HTR-8/SVneo (cell line): ENCODE measurements around the gene SERP2.

Experiments used
- DNase-seq: peaks from one replicate; pipeline ENCODE4 v3.0.0; 2011; ENCODE audit warnings: low spot score, mixed read lengths; ENCODE audit not compliant: insufficient read length
- FAIRE-seq: peaks from 2 replicates; lab custom pipeline; 2011; peaks lifted over from hg19 to GRCh38; lab: Jason Lieb, UNC

SERP2 gene

DNA sequence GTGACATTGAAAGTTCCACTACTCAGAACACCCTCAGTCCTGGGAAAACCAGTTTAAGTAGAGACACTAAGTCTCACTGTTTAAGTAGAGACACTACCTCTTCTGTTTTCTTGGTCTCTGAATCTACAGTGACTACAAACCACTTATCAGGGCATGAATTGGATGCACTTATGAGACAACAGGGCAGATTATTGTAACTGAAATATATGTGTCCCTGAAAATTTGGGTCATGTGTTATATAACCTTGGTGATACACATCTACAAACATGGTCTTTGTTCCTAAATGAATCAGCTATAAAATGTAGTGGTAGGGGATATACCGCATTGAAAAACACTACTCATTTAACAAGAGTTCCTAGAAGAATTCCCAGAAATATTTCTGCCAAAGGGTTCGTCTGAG lies 55.7 kb downstream of the SERP2 start:
- FAIRE-seq: no peak

DNA sequence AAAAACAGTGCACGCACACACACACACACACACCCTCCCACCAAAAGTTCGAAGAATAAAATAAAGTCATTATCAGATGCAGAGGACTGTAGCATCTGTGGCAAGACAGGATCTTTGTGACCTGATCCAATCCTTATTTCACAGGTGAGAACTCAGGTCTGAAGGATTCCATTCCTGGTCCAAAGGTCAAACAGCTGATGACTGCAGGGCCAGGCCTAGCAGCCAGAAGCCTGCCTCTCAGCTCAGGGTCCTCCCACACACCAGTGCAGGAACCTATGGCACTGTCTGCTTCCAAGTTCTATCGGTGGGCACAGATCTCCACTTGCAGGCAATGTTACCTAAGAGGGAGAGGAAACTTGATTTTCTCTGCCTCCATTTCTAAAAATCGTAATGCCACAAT lies 57.5 kb downstream of the SERP2 start:
- FAIRE-seq: no peak

More for the DNA sequence above, 55.7 kb downstream of the SERP2 start:
- DNase-seq: no peak

DNA sequence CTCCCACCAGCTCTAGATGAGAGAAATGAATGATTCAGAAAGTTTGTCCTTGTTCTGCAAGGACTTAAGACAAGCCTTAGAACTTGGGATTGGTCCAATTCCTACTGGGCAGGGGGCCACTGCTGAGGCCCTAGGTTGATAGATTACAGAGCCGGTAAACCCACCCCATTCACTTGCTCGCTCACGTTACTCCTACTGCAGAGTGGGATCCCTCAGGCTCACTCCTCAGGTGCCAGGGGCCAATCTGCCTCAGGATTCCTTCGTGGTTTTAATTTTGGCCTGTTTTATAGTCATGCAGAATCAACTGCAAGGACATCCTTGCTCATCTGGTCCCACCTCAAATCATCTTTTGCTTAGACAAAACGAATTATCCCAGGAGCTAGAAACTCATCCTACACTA lies 59.0 kb downstream of the SERP2 start:
- FAIRE-seq (no peak), DNase-seq (no peak)

More for the DNA sequence above, 57.5 kb downstream of the SERP2 start:
- no peak for DNase-seq

DNA sequence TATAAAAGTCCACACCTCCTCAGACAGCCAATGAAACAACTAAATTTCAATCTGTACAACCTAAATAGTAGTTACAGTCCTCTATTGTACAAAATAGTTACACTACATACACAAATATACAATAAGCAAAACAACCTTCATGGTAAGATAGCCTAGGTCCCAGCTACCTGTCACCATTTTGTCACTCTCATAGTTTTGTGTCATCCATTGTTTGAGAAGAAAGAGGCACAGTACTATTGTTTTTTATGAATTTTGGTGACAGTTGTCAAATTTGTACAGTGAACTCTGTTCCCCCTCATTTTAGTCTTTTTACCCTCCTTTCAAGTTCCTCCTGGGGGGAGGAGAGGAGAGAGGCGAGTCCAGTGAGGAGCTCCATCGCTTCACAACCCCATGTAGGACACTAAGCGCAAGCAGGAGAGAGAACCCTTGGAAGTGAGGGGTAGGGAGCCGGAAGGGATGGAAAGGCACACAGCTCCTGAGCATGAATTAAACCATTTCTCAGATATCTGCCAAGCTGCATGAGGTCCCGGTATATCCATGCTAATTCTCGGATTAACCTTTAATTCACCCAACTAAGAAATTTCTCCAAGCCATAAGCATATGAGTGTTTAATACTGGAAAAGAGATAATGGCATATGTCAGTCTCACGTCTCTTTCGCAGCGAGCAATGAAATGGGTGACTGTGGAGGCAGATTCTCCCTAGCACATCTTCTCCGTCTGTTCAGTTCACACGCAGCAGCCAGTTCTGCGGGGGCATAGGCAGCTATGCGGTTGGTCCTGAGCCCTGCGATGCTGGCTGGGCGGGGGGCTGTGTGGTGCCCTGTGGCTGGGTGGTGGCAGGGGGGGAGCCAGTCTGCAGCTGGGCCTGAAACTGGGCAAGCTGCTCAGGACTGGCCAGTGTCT lies 60.5 kb downstream of the SERP2 start:
- FAIRE-seq (no peak), DNase-seq (no peak)

DNA sequence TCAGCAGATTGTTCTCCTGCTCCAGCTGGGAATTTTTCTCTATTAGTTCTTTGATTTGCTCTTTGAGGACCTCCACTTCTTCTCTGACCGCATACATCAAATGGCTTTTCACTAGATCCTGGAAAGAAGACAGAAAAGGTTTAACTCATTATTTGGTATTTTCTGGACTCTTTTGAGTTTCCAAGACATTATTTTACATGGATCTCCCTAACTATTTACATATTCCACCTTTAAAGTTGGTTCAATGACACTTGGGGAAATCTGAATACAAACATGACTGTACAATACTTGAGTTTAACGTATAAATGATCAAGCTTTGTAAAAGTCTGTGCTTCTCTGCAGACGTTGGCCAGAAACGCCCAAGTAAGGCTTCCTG lies 61.1 kb downstream of the SERP2 start:
- FAIRE-seq (no peak), DNase-seq (no peak)

DNA sequence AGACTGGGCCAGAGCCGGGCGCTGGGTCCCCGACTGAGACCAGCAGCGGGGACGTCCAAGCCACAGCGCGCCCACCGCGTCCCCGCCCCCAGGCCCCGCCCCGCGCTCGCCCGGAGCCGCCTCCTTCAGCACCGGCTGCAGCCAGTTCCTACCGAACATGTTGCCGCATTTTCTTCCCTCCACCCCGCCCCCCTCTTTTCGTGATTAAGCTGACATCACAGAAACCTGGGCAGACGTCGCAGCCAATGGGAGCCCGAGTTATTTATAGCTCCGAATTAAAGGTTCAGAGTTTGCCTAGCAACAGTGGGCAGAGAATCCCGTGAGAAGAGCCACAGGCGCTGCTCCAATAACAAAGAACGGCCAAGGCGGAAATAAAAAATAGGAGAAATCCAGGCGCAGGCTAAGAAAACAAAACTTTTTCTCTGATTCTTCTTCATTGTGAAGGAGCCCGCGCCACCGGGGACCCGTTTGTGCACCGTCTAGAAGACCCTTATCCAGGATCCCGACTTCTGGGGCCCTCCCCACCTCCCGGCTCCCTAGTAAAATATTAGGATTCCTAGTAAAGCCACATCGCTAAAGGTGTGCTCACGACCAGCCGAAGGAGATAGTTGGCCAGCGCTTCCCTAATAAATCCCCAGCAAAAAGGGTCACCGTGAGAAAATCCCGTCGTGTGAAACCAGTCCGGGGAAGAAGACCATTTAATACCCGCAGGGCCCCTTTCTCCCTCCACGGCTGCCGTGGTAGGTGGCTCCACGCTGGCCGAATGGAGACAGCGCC lies 61.7 kb downstream of the SERP2 start:
- DNase-seq: peak; percentile 81
- no peak for FAIRE-seq

DNA sequence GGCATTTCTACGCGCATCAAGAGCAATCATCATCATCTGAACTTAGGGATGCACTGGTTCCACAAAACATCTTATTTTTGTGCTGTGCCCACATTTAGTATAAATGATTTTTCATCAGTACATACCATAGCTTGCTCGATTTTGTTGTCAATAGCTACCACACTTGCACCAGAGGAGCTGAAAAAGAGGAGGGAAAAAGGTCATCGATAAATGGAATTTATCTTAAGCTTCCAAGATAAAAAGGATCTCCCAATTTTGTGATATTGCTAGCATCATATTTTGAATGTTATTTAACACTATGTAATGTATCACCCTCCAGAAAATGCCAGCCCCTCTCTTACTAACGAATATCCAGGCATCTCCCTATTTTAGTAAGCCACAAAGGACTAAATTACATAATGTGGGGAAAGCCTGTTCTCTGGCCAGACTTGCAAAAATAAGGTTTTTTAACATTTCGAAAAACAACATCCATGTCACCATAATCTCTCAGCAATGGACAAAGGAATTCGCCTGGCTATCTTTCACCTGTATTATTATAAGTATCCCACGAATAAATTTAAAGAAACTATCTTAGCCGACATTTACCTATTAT lies 62.4 kb downstream of the SERP2 start:
- DNase-seq: no peak
- FAIRE-seq: no peak

DNA sequence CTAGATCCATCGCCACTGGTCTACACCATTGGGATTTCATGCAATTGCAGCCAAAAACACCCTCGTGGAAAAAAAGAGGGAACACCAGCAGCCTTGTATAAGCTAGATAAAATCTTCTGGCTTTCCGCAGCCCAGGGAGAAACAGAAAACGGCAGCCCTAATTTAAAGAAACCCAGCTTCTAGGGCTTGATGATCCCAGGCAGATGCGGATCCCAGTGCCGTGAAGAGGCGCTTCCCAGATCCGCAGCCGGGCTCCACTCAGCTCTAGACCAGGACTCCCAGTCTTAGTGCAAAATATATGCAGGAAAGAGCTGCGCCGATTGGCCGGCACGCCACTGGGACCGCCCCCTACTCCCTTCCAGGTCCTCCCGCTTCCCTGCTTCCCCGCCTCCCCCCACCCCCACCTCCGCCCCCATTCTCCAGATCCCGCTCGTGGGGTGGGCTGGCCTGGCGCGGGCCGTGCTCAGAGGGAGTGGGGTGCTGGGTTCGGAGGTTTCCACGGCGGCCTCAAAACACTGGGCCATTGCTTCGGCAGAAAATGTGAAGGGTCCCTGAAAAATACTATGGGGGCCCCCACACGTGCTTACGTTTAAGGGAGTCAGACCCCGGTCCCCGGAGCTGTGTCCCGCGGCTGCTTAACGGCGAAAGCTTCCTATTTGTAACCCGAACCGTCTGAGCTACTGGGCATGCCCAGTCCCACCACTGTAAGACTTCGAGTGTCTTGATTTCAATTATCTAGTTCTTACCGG lies 63.1 kb downstream of the SERP2 start:
- peak; percentile 78 for DNase-seq
- no peak for FAIRE-seq

DNA sequence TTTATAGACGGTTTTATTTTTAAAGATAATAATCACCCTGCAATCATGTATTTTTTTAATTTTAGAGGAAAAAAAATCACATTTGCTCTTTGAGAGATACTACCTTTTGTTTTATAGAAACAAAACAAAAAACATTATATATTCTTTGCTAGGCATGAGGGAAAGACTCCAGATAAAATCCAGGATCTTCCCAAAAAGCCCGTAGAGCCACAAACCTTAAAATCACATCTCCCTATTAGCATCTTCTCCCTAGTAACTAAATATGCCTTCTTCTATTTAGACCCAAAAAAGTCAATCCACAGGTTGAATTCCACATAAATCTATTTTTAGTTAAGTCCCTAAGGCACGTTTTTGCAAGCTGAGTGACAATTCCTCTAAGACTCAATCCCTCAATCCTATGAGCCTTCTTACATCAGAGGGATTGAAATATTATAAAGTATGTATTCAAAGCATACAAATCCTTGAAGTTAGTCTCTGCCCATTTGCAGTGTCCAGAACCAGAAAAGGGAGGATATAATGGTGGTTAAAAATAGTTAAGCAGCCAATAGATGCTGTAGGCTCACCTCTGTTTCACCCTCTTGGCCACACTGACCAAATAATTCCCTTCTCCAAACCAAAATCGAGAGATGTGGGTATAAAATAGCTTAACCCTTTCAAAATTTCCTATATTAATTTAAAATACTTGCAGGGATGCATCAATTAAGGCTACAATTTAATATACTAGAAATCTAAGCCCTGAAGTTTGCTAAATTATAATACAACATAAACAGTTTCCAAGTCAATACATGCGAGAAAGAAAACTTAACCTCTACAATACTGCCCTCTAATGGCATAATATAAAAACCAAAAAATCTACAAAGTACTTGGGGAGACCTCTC lies 64.0 kb downstream of the SERP2 start:
- DNase-seq (peak; percentile 13), FAIRE-seq (no peak)

DNA sequence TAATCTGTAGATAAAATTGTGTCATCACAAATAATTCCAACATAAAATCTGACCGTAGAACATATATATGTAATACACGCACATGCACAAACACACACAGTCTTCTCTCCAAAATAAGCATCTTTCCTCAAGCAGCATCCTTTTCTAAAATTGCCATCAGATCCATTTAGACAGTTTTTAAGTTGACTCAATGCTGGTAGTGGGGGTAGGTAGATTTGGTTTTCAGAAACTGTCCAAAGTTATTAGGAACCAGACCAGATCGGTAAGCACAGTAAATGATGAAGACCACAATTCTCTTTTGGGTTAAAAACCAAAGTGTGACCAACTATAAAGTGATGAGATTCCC lies 64.6 kb downstream of the SERP2 start:
- FAIRE-seq (no peak), DNase-seq (no peak)

DNA sequence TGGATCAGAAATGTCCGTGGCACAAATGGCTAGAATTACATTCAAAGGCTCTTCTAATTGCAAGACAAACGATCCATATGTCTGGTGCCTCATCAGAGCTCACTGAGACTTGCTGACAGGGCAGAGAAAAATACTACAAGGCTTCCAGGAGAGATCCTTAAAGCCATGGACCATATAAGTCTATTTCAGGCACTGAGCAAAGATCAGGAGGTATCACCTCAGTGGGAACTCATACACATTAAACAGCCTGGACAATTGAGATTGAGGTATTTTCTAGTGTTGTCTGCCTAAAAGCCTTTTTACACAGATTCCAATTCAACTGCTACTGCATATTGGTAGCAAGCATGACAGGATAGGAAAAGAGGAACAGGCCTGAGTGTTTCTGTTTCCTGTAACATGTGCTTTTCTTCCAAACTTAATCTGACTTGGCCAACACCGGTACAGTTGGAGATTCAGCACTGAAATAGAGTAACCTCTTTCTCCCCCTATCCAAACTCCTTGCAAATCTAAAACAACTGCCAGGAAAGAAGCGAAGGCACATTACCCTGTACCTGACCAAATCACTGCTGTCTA lies 65.9 kb downstream of the SERP2 start:
- DNase-seq: no peak

DNA sequence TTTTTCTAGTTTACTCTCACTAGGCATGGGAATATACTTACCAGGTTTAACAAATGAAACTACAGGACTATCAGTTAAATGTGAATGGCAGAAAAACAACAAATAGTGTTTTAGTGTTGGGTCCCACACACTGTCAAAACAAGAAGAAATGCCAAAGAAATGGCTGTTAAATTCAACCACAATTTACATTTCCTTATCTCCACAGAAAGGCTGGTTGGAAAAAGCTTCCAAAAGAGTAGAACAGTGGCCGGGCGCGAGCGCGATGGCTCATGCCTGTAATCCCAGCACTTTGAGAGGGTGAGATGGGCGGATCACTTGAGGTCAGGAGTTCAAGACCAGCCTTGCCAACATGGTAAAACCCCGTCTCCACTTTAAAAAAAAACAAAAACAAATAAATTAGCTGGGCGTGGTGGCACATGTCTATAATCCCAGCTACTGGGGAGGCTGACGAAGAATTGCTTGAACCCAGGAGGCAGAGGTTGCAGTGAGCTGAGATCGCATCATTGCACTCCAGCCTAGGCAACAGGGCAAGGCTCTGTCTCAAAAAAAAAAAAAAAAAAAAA lies 66.5 kb downstream of the SERP2 start:
- no peak for DNase-seq

More for the DNA sequence above, 65.9 kb downstream of the SERP2 start:
- no peak for FAIRE-seq

More for the DNA sequence above, 66.5 kb downstream of the SERP2 start:
- FAIRE-seq: no peak
